ENCODE measurements around the gene NUDT8. TPM values are rescaled to one million over a fixed set of nuclear protein-coding genes. Genes with fewer than 3 reads are reported as not detected.
A peak's percentile ranks its signal among the peaks of the same experiment; 100 is the strongest.

Gene NUDT8
- total RNA-seq, 1 donor: 4.7 TPM

GRCh38 chr11:67613960-67614715 is 15.6 kb downstream of the NUDT8 start:
- peak; percentile 32 for DNase-seq (ENCODE audit: low read depth)
- peak overlapping the region; percentile 48 for H3K4me3 ChIP-seq (ENCODE audit: low read depth, low read length)
- peak; percentile 73 for TF ChIP-seq CTCF (IDR thresholded peaks at IDR 0.05; ENCODE audit: insufficient read depth, low read depth, low read length)

- no peak for DNase-seq (ENCODE audit: low read depth)
- no peak for TF ChIP-seq CTCF (IDR thresholded peaks at IDR 0.05; ENCODE audit: insufficient read depth, low read depth, low read length)
- no peak overlapping the region for H3K4me3 ChIP-seq (ENCODE audit: low read depth, low read length)
Measured at GRCh38 chr11:67613313-67613959, 16.3 kb downstream of the NUDT8 start.

GRCh38 chr11:67612751-67613150 is 17.0 kb downstream of the NUDT8 start:
- no peak for TF ChIP-seq CTCF (IDR thresholded peaks at IDR 0.05; ENCODE audit: insufficient read depth, low read depth, low read length)
- no peak for DNase-seq (ENCODE audit: low read depth)

GRCh38 chr11:67611704-67612587 is 17.8 kb downstream of the NUDT8 start:
- no peak overlapping the region for H3K4me3 ChIP-seq (ENCODE audit: low read depth, low read length)
- no peak for DNase-seq (ENCODE audit: low read depth)
- no peak for TF ChIP-seq CTCF (IDR thresholded peaks at IDR 0.05; ENCODE audit: insufficient read depth, low read depth, low read length)

More at GRCh38 chr11:67612751-67613150, 17.0 kb downstream of the NUDT8 start:
- H3K4me3 ChIP-seq (ENCODE audit: low read depth, low read length): no peak overlapping the region

- TF ChIP-seq CTCF (IDR thresholded peaks at IDR 0.05; ENCODE audit: insufficient read depth, low read depth, low read length): no peak
- H3K4me3 ChIP-seq (ENCODE audit: low read depth, low read length): no peak overlapping the region
- DNase-seq (ENCODE audit: low read depth): no peak
Measured at GRCh38 chr11:67611165-67611564, 18.6 kb downstream of the NUDT8 start.

- H3K4me3 ChIP-seq (ENCODE audit: low read depth, low read length): no peak overlapping the region
- no peak for DNase-seq (ENCODE audit: low read depth)
- no peak for TF ChIP-seq CTCF (IDR thresholded peaks at IDR 0.05; ENCODE audit: insufficient read depth, low read depth, low read length)
Measured at GRCh38 chr11:67610302-67610868, 19.4 kb downstream of the NUDT8 start.

All from fibroblast of villous mesenchyme (primary cell).